WI38 (cell line): Measurements from ENCODE around the gene IL19.

Experiments used
- H3K4me3 ChIP-seq: 2 replicates; pipeline ENCODE4 v1.5.1; 2011; ENCODE audit warnings: low read depth, mild to moderate bottlenecking, control low read depth, low read length
- CTCF ChIP-seq: IDR thresholded peaks from 2 replicates; pipeline ENCODE4 v1.5.1; 2012; ENCODE audit warnings: low read depth, mild to moderate bottlenecking, control low read depth, low read length

IL19 gene

GRCh38 chr1:206834711-206835110 lies 64.1 kb downstream of the IL19 start:
- H3K4me3 ChIP-seq, result no peak overlapping the region
- no peak for TF ChIP-seq CTCF

- TF ChIP-seq CTCF, result no peak
- no peak overlapping the region for H3K4me3 ChIP-seq
Observed at GRCh38 chr1:206835186-206835585, 64.6 kb downstream of the IL19 start.

- TF ChIP-seq CTCF, result no peak
- no peak overlapping the region for H3K4me3 ChIP-seq
Observed at GRCh38 chr1:206836111-206836510, 65.5 kb downstream of the IL19 start.

- H3K4me3 ChIP-seq, result no peak overlapping the region
- TF ChIP-seq CTCF, result no peak
Observed at GRCh38 chr1:206839006-206839560, 68.5 kb downstream of the IL19 start.

- H3K4me3 ChIP-seq, result no peak overlapping the region
- TF ChIP-seq CTCF, result no peak
Observed at GRCh38 chr1:206839857-206840256, 69.3 kb downstream of the IL19 start.

- TF ChIP-seq CTCF, result no peak
Observed at GRCh38 chr1:206841609-206842323, 71.2 kb downstream of the IL19 start.

GRCh38 chr1:206842854-206843253 lies 72.3 kb downstream of the IL19 start:
- no peak for TF ChIP-seq CTCF
- H3K4me3 ChIP-seq, result no peak overlapping the region

More at GRCh38 chr1:206841609-206842323, 71.2 kb downstream of the IL19 start:
- no peak overlapping the region for H3K4me3 ChIP-seq
